ENCODE results near the gene NFATC1.

NFATC1 gene

DNA sequence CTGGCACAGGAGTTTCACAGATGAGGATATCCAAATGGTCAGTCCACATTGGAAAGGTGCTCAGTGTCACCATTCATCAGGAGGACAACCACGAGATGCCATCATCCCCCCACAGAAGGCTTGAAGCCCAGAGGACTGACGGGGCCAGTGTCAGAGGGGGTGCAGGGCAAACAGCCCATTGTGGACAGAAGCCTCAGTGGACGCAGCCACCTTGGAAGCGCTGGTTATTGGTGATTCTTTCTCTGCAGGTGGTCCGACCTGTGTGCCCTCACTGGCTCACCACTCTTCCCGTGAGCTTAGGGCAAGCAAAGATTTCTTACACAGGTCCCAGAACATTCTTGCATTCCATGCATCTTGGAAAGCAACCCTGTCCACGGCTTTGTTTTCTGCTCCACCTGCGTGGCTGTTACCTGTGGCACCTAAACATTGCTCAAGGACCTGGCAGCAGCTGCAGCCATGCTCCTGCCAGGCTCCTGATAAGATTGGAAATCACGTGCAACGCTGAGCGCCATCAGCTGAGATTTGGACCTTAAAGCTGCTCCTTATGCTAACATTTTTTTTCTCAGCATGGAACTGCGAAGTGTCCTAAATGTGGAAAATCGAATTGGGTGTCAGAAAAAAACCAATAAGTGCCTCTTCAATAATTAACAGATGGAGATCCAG lies 172.9 kb downstream of the NFATC1 start:
- TF ChIP-seq CREB5 (CRISPR knock-in tag; IDR thresholded peaks at IDR 0.05; ENCODE audit: low read depth): no peak
- TF ChIP-seq ZNF8 (CRISPR knock-in tag; IDR thresholded peaks at IDR 0.05): no peak
- no peak for TF ChIP-seq RARB (CRISPR knock-in tag; IDR thresholded peaks at IDR 0.05)
- no peak for TF ChIP-seq BACH2 (CRISPR knock-in tag; IDR thresholded peaks at IDR 0.05; ENCODE audit: borderline replicate concordance)
- TF ChIP-seq SNAI2 (CRISPR knock-in tag; IDR thresholded peaks at IDR 0.05): no peak
- TF ChIP-seq CSDC2 (CRISPR knock-in tag; IDR thresholded peaks at IDR 0.05): no peak
- TF ChIP-seq, protein P1, sequence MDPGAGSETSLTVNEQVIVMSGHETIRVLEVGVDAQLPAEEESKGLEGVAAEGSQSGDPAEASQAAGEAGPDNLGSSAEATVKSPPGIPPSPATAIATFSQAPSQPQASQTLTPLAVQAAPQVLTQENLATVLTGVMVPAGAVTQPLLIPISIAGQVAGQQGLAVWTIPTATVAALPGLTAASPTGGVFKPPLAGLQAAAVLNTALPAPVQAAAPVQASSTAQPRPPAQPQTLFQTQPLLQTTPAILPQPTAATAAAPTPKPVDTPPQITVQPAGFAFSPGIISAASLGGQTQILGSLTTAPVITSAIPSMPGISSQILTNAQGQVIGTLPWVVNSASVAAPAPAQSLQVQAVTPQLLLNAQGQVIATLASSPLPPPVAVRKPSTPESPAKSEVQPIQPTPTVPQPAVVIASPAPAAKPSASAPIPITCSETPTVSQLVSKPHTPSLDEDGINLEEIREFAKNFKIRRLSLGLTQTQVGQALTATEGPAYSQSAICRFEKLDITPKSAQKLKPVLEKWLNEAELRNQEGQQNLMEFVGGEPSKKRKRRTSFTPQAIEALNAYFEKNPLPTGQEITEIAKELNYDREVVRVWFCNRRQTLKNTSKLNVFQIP (CRISPR knock-in tag; IDR thresholded peaks at IDR 0.05; ENCODE audit: borderline replicate concordance, low read depth): no peak
- no peak for TF ChIP-seq OSR1 (CRISPR knock-in tag; IDR thresholded peaks at IDR 0.05)
- ATAC-seq: no peak

- TF ChIP-seq ZNF8 (CRISPR knock-in tag; IDR thresholded peaks at IDR 0.05) (no peak), ESRRG (CRISPR knock-in tag; IDR thresholded peaks at IDR 0.05) (no peak), GLIS3 (CRISPR knock-in tag; IDR thresholded peaks at IDR 0.05) (no peak), PPARA (CRISPR knock-in tag; IDR thresholded peaks at IDR 0.05; ENCODE audit: borderline replicate concordance) (no peak), ISL1 (CRISPR knock-in tag; IDR thresholded peaks at IDR 0.05) (no peak), CREB5 (CRISPR knock-in tag; IDR thresholded peaks at IDR 0.05; ENCODE audit: low read depth) (no peak), RARB (CRISPR knock-in tag; IDR thresholded peaks at IDR 0.05) (no peak), ZFP3 (CRISPR knock-in tag; IDR thresholded peaks at IDR 0.05) (no peak), ZNF70 (CRISPR knock-in tag; IDR thresholded peaks at IDR 0.05) (no peak), ARNTL (CRISPR knock-in tag; IDR thresholded peaks at IDR 0.05; ENCODE audit: borderline replicate concordance, low read depth) (no peak), ZFP30 (CRISPR knock-in tag; IDR thresholded peaks at IDR 0.05) (no peak), SNAI2 (CRISPR knock-in tag; IDR thresholded peaks at IDR 0.05) (no peak), OSR1 (CRISPR knock-in tag; IDR thresholded peaks at IDR 0.05) (no peak), TCF4 (CRISPR knock-in tag; IDR thresholded peaks at IDR 0.05; ENCODE audit: borderline replicate concordance) (no peak), TOX (CRISPR knock-in tag; IDR thresholded peaks at IDR 0.05; ENCODE audit: borderline replicate concordance) (no peak)
- TF ChIP-seq, protein P1 (CRISPR knock-in tag; IDR thresholded peaks at IDR 0.05; ENCODE audit: borderline replicate concordance, low read depth): no peak
- TF ChIP-seq, protein P2, sequence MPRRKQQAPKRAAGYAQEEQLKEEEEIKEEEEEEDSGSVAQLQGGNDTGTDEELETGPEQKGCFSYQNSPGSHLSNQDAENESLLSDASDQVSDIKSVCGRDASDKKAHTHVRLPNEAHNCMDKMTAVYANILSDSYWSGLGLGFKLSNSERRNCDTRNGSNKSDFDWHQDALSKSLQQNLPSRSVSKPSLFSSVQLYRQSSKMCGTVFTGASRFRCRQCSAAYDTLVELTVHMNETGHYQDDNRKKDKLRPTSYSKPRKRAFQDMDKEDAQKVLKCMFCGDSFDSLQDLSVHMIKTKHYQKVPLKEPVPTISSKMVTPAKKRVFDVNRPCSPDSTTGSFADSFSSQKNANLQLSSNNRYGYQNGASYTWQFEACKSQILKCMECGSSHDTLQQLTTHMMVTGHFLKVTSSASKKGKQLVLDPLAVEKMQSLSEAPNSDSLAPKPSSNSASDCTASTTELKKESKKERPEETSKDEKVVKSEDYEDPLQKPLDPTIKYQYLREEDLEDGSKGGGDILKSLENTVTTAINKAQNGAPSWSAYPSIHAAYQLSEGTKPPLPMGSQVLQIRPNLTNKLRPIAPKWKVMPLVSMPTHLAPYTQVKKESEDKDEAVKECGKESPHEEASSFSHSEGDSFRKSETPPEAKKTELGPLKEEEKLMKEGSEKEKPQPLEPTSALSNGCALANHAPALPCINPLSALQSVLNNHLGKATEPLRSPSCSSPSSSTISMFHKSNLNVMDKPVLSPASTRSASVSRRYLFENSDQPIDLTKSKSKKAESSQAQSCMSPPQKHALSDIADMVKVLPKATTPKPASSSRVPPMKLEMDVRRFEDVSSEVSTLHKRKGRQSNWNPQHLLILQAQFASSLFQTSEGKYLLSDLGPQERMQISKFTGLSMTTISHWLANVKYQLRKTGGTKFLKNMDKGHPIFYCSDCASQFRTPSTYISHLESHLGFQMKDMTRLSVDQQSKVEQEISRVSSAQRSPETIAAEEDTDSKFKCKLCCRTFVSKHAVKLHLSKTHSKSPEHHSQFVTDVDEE (CRISPR knock-in tag; IDR thresholded peaks at IDR 0.05): no peak
- TF ChIP-seq, protein P3, sequence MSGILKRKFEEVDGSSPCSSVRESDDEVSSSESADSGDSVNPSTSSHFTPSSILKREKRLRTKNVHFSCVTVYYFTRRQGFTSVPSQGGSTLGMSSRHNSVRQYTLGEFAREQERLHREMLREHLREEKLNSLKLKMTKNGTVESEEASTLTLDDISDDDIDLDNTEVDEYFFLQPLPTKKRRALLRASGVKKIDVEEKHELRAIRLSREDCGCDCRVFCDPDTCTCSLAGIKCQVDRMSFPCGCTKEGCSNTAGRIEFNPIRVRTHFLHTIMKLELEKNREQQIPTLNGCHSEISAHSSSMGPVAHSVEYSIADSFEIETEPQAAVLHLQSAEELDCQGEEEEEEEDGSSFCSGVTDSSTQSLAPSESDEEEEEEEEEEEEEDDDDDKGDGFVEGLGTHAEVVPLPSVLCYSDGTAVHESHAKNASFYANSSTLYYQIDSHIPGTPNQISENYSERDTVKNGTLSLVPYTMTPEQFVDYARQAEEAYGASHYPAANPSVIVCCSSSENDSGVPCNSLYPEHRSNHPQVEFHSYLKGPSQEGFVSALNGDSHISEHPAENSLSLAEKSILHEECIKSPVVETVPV (CRISPR knock-in tag; IDR thresholded peaks at IDR 0.05): no peak
- no peak for ATAC-seq
These were observed 174.0 kb downstream of the NFATC1 start for GRCh38 chr18:79569720-79570119.
